Neural progenitor cell (in vitro differentiated cells): Measurements from ENCODE around the gene ATXN1. TPM values are rescaled to one million over a fixed set of nuclear protein-coding genes. Genes with fewer than 3 reads are reported as not detected.

Experiments
- DNase-seq: peaks from one replicate; pipeline ENCODE4 v3.0.0-alpha.2; 2016; ENCODE audit warnings: low spot score
- H2AFZ ChIP-seq: fragments of 200-600 bp; sonication (generic); replicated peaks from 2 replicates; pipeline ENCODE4 v1.6.1; 2016; ENCODE audit warnings: antibody characterized with exemption
- H3F3A ChIP-seq: fragments of 200-600 bp; sonication (generic); 2 replicates; pipeline ENCODE4 v1.6.1; 2016; ENCODE audit warnings: antibody characterized with exemption, low read depth
- H3K27ac ChIP-seq: fragments of 200-600 bp; sonication (generic); 2 replicates; pipeline ENCODE4 v1.5.1; 2016; ENCODE audit warnings: mild to moderate bottlenecking
- H3K27me3 ChIP-seq: fragments of 200-600 bp; sonication (generic); 2 replicates; pipeline ENCODE4 v1.6.1; 2016; ENCODE audit warnings: mild to moderate bottlenecking, moderate library complexity
- H3K36me3 ChIP-seq: fragments of 200-600 bp; sonication (generic); 2 replicates; pipeline ENCODE4 v1.5.1; 2016
- H3K4me1 ChIP-seq: fragments of 200-600 bp; sonication (generic); 2 replicates; pipeline ENCODE4 v1.6.1; 2016; ENCODE audit warnings: mixed run types
- H3K4me2 ChIP-seq: fragments of 200-600 bp; sonication (generic); 2 replicates; pipeline ENCODE4 v1.6.1; 2016
- H3K4me3 ChIP-seq: fragments of 200-600 bp; sonication (generic); 2 replicates; pipeline ENCODE4 v1.5.1; 2016
- H3K79me2 ChIP-seq: fragments of 200-600 bp; sonication (generic); 2 replicates; pipeline ENCODE4 v1.6.1; 2016; ENCODE audit warnings: low read depth
- H3K9ac ChIP-seq: fragments of 200-600 bp; sonication (generic); 2 replicates; pipeline ENCODE4 v1.6.1; 2016
- H3K9me3 ChIP-seq: fragments of 200-600 bp; sonication (generic); 2 replicates; pipeline ENCODE4 v1.5.1; 2016; ENCODE audit warnings: low read depth
- H4K20me1 ChIP-seq: fragments of 200-600 bp; sonication (generic); 2 replicates; pipeline ENCODE4 v1.6.1; 2016; ENCODE audit warnings: low read depth
- H3K27ac Mint-ChIP-seq: 3 replicates; pipeline ENCODE4 v1.8.0; 2021; ENCODE audit warnings: mixed read lengths
- H3K27me3 Mint-ChIP-seq: 2 replicates; pipeline ENCODE4 v1.8.0; 2022; ENCODE audit warnings: low read depth, mild to moderate bottlenecking, inconsistent platforms, moderate library complexity, mixed read lengths; ENCODE audit not compliant: insufficient read depth
- H3K36me3 Mint-ChIP-seq: 3 replicates; pipeline ENCODE4 v1.8.0; 2021; ENCODE audit warnings: mixed read lengths
- H3K4me1 Mint-ChIP-seq: 3 replicates; pipeline ENCODE4 v1.8.0; 2021; ENCODE audit warnings: mixed read lengths
- H3K4me3 Mint-ChIP-seq: 3 replicates; pipeline ENCODE4 v1.8.0; 2021; ENCODE audit warnings: mild to moderate bottlenecking, moderate library complexity, mixed read lengths
- H3K9me3 Mint-ChIP-seq: 3 replicates; pipeline ENCODE4 v1.8.0; 2020; ENCODE audit warnings: mixed read lengths
- CTCF ChIP-seq: fragments of 200-600 bp; sonication (generic); IDR thresholded peaks from 2 replicates; pipeline ENCODE4 v1.5.1; 2017; ENCODE audit warnings: antibody characterized with exemption, mild to moderate bottlenecking
- EZH2 ChIP-seq: fragments of 200-600 bp; sonication (generic); IDR thresholded peaks from 2 replicates; pipeline ENCODE4 v1.6.1; 2017; ENCODE audit warnings: antibody characterized with exemption, mild to moderate bottlenecking, moderate library complexity
- EZH2phosphoT487 ChIP-seq: fragments of 200-600 bp; sonication (generic); IDR thresholded peaks from 2 replicates; pipeline ENCODE4 v1.6.1; 2017; ENCODE audit warnings: antibody characterized with exemption
- total RNA-seq: library from RNA; depleted of rRNA; stranded (reverse); fragments of >200 nt; gene quantifications from 2 replicates; pipeline ENCODE4 v1.2.3, GENCODE V29; 2015; ENCODE audit warnings: low replicate concordance

ATXN1 gene
- total RNA-seq, 1 donor from 2014 or later = 3.6 TPM

- H3K27ac Mint-ChIP-seq = no peak overlapping the region
- no peaks in the 10 kb centered on the region for H3K79me2 ChIP-seq
- DNase-seq = no peak
- no peak overlapping the region for H3K4me2 ChIP-seq
- H3K4me3 Mint-ChIP-seq = no peak overlapping the region
- no peaks in the 10 kb centered on the region for H3K36me3 ChIP-seq
- H2AFZ ChIP-seq = no peak overlapping the region
- H3F3A ChIP-seq = no peaks in the 10 kb centered on the region
- H3K4me3 ChIP-seq = no peak overlapping the region
- H3K36me3 Mint-ChIP-seq = no peaks in the 10 kb centered on the region
- peaks cover 2% of the 10 kb centered on the region for H3K9me3 Mint-ChIP-seq
- H3K4me1 Mint-ChIP-seq = no peaks in the 10 kb centered on the region
- no peaks in the 10 kb centered on the region for H3K27me3 ChIP-seq
- H3K27ac ChIP-seq = no peak overlapping the region
- TF ChIP-seq EZH2phosphoT487 (no peak), CTCF (no peak), EZH2 (no peak)
- no peaks in the 10 kb centered on the region for H3K9me3 ChIP-seq
- H4K20me1 ChIP-seq = no peaks in the 10 kb centered on the region
- peaks cover 4% of the 10 kb centered on the region for H3K4me1 ChIP-seq
- H3K9ac ChIP-seq = no peak overlapping the region
- H3K27me3 Mint-ChIP-seq = peaks cover 3% of the 10 kb centered on the region
Observed at GRCh38 chr6:16452348-16452747, 308.9 kb downstream of the ATXN1 start.

DNA sequence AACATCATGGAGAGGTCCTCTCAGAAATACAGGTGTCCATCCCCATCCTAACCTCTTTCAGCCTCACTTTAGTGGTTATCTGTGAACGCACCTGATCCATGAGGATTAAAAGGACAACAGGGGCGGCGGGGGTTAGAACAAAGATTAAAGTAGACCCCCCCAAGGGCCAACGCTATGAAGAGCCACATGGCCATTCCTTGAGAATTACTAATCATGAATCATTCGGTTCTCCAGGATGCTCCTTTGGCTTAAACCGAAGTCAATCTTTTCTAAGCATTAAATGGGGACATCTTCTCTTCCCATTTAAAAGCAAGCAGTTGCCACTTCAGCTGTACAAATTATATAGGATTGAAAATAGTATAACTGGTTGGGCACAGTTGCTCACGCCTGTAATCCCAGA is 310.4 kb downstream of the ATXN1 start:
- no peaks in the 10 kb centered on the region for H3K27me3 Mint-ChIP-seq
- no peak overlapping the region for H3K27ac Mint-ChIP-seq
- no peak overlapping the region for H3K9ac ChIP-seq
- peaks cover 2% of the 10 kb centered on the region for H3K9me3 Mint-ChIP-seq
- no peaks in the 10 kb centered on the region for H3K4me1 ChIP-seq
- no peaks in the 10 kb centered on the region for H3K79me2 ChIP-seq
- no peaks in the 10 kb centered on the region for H3K36me3 Mint-ChIP-seq
- no peak overlapping the region for H3K4me3 Mint-ChIP-seq
- H3K4me3 ChIP-seq = no peak overlapping the region
- no peaks in the 10 kb centered on the region for H3K4me1 Mint-ChIP-seq
- no peaks in the 10 kb centered on the region for H4K20me1 ChIP-seq
- no peak for DNase-seq
- no peaks in the 10 kb centered on the region for H3F3A ChIP-seq
- no peaks in the 10 kb centered on the region for H3K36me3 ChIP-seq
- TF ChIP-seq CTCF (no peak), EZH2phosphoT487 (no peak)
- H3K4me2 ChIP-seq = no peak overlapping the region
- no peak overlapping the region for H2AFZ ChIP-seq
- no peaks in the 10 kb centered on the region for H3K9me3 ChIP-seq
- no peak overlapping the region for H3K27ac ChIP-seq
- no peaks in the 10 kb centered on the region for H3K27me3 ChIP-seq

- Mint-ChIP-seq H3K27ac (no peak overlapping the region), H3K36me3 (no peaks in the 10 kb centered on the region), H3K4me3 (no peak overlapping the region), H3K27me3 (no peaks in the 10 kb centered on the region), H3K9me3 (no peaks in the 10 kb centered on the region), H3K4me1 (no peaks in the 10 kb centered on the region)
- H3K9me3 ChIP-seq = no peaks in the 10 kb centered on the region
- H3K27ac ChIP-seq = no peak overlapping the region
- no peak for DNase-seq
- H3K4me1 ChIP-seq = no peaks in the 10 kb centered on the region
- H3K4me3 ChIP-seq = no peak overlapping the region
- H3K4me2 ChIP-seq = no peak overlapping the region
- no peaks in the 10 kb centered on the region for H3K27me3 ChIP-seq
- no peaks in the 10 kb centered on the region for H4K20me1 ChIP-seq
- no peaks in the 10 kb centered on the region for H3K79me2 ChIP-seq
- no peaks in the 10 kb centered on the region for H3K36me3 ChIP-seq
- H2AFZ ChIP-seq = no peak overlapping the region
- H3K9ac ChIP-seq = no peak overlapping the region
- H3F3A ChIP-seq = no peaks in the 10 kb centered on the region
- TF ChIP-seq EZH2 (no peak), EZH2phosphoT487 (no peak), CTCF (no peak)
Observed at GRCh38 chr6:16450285-16450684, 311.0 kb downstream of the ATXN1 start.

DNA sequence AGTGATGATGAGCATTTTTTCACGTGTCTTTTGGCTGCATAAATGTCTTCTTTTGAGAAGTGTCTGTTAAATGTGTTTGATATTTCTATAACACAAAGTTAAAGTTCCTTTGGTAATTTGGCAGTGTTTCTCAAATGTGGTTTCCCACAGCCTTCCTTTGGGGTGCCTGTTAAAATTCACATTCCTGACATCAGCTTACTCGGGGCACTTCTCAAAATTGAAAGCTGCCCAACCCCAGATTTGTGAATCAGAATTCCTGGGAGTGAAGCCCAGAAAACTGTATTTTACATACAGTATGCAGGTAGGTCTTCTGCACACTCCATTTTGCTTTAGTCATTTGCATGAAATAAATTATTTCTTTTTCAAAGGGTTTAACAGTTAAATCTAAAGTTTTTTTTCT is 315.0 kb downstream of the ATXN1 start:
- Histone ChIP-seq H3K36me3 (no peaks in the 10 kb centered on the region), H3K4me2 (no peak overlapping the region), H3K9ac (no peak overlapping the region), H3K9me3 (no peaks in the 10 kb centered on the region), H3K4me3 (no peak overlapping the region), H3F3A (no peaks in the 10 kb centered on the region), H2AFZ (no peak overlapping the region), H3K27ac (no peak overlapping the region), H3K27me3 (no peaks in the 10 kb centered on the region), H3K79me2 (no peaks in the 10 kb centered on the region), H4K20me1 (no peaks in the 10 kb centered on the region), H3K4me1 (no peaks in the 10 kb centered on the region)
- no peaks in the 10 kb centered on the region for H3K4me1 Mint-ChIP-seq
- TF ChIP-seq EZH2 (no peak), CTCF (no peak), EZH2phosphoT487 (no peak)
- no peaks in the 10 kb centered on the region for H3K9me3 Mint-ChIP-seq
- H3K4me3 Mint-ChIP-seq = no peak overlapping the region
- DNase-seq = no peak
- no peaks in the 10 kb centered on the region for H3K36me3 Mint-ChIP-seq
- H3K27ac Mint-ChIP-seq = no peak overlapping the region
- no peaks in the 10 kb centered on the region for H3K27me3 Mint-ChIP-seq
